ENCODE measurements around the gene NWD2. TPM values are rescaled to one million over a fixed set of nuclear protein-coding genes. Genes with fewer than 3 reads are reported as not detected.

Gene NWD2
- total and polyA plus RNA-seq, 2 donors (not counting 1 experiment from before 2014, with no cell fraction given): not detected

DNA sequence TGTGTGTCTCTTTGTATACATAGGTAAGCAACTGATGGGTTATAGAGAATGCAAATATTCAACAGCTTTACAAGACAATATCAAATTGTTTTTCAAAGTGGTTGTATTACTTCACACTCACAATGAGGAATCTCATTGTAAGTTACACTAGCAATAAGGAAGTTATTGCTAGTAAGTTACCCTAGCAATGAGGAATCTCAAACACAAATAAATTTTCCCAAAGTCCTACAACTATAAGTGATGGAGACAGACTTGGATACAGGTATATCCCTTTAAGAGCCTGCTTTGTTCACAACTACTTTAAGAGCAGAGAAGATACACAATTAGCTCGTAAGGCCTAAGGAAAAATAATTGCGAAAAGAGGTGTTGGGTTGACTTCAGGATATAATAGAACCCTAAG is 28.3 kb upstream of the NWD2 start:
- Histone ChIP-seq H3K27ac (ENCODE audit: insufficient read depth, low read length) (no peak overlapping the region), H3K4me3 (replicated peaks in 1 of 4; ENCODE audit: control extremely low read depth in 1 of 4, insufficient read depth in 1 of 4, low read depth in 3 of 4, low read length in 4 of 4) (no peak overlapping the region), H3K79me2 (ENCODE audit: control insufficient read depth, insufficient read depth, low read length) (no peaks in the 10 kb centered on the region), H4K20me1 (ENCODE audit: control insufficient read depth, extremely low read depth, insufficient read depth, low read length) (no peaks in the 10 kb centered on the region), H3K4me1 (ENCODE audit: control insufficient read depth, extremely low read depth, insufficient read depth, low read length) (no peaks in the 10 kb centered on the region), H2AFZ (ENCODE audit: low read length) (no peak overlapping the region), H3K9me3 (ENCODE audit: control insufficient read depth, insufficient read depth, low read depth, low read length) (no peaks in the 10 kb centered on the region), H3K4me2 (ENCODE audit: extremely low read depth, insufficient read depth, low read length) (no peak overlapping the region), H3K36me3 (ENCODE audit: control insufficient read depth, insufficient read depth, low read length) (no peaks in the 10 kb centered on the region), H3K9ac (ENCODE audit: insufficient read depth, low read length) (no peak overlapping the region), H3K27me3 (ENCODE audit: control insufficient read depth, insufficient read depth, low read length) (no peaks in the 10 kb centered on the region)
- TF ChIP-seq EZH2 (IDR thresholded peaks at IDR 0.05; ENCODE audit: low read length, missing control alignments): no peak
- TF ChIP-seq, protein P1, sequence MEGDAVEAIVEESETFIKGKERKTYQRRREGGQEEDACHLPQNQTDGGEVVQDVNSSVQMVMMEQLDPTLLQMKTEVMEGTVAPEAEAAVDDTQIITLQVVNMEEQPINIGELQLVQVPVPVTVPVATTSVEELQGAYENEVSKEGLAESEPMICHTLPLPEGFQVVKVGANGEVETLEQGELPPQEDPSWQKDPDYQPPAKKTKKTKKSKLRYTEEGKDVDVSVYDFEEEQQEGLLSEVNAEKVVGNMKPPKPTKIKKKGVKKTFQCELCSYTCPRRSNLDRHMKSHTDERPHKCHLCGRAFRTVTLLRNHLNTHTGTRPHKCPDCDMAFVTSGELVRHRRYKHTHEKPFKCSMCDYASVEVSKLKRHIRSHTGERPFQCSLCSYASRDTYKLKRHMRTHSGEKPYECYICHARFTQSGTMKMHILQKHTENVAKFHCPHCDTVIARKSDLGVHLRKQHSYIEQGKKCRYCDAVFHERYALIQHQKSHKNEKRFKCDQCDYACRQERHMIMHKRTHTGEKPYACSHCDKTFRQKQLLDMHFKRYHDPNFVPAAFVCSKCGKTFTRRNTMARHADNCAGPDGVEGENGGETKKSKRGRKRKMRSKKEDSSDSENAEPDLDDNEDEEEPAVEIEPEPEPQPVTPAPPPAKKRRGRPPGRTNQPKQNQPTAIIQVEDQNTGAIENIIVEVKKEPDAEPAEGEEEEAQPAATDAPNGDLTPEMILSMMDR (conservative IDR thresholded peaks at IDR 0.05 in 1 of 2, IDR thresholded peaks at IDR 0.05 in 1 of 2; ENCODE audit: low read depth in 1 of 2, low read length in 2 of 2): no peak
- DNase-seq (ENCODE audit: low read depth in 2 of 2): no peak

DNA sequence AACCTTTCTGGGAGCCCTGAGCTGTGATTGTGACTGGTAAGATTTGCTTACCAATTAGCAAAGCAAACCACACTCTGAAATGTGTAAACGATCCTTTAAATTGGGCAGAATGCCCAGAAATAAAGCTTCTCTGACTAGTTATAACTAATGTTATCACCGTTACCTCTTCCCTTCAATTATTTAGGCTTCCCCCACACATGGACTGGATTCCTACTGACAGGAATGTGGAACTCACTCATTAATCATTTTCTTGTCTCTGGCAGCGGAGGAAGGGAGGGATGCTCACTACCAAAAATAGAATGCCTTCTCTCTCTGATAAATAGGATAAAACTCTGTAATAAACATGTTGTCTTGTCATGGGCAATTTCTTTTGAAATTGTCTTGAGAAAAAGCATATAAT is 25.3 kb upstream of the NWD2 start:
- no peaks in the 10 kb centered on the region for H3K9me3 ChIP-seq (ENCODE audit: control insufficient read depth, insufficient read depth, low read depth, low read length)
- no peak overlapping the region for H3K4me3 ChIP-seq (replicated peaks in 1 of 4; ENCODE audit: control extremely low read depth in 1 of 4, insufficient read depth in 1 of 4, low read depth in 3 of 4, low read length in 4 of 4)
- no peak overlapping the region for H3K9ac ChIP-seq (ENCODE audit: insufficient read depth, low read length)
- H3K4me1 ChIP-seq (ENCODE audit: control insufficient read depth, extremely low read depth, insufficient read depth, low read length): no peaks in the 10 kb centered on the region
- TF ChIP-seq EZH2 (IDR thresholded peaks at IDR 0.05; ENCODE audit: low read length, missing control alignments): no peak
- TF ChIP-seq, protein P1 (conservative IDR thresholded peaks at IDR 0.05 in 1 of 2, IDR thresholded peaks at IDR 0.05 in 1 of 2; ENCODE audit: low read depth in 1 of 2, low read length in 2 of 2): no peak
- no peaks in the 10 kb centered on the region for H3K79me2 ChIP-seq (ENCODE audit: control insufficient read depth, insufficient read depth, low read length)
- no peaks in the 10 kb centered on the region for H3K36me3 ChIP-seq (ENCODE audit: control insufficient read depth, insufficient read depth, low read length)
- H2AFZ ChIP-seq (ENCODE audit: low read length): no peak overlapping the region
- H3K27me3 ChIP-seq (ENCODE audit: control insufficient read depth, insufficient read depth, low read length): no peaks in the 10 kb centered on the region
- no peak for DNase-seq (ENCODE audit: low read depth in 2 of 2)
- no peak overlapping the region for H3K27ac ChIP-seq (ENCODE audit: insufficient read depth, low read length)
- H4K20me1 ChIP-seq (ENCODE audit: control insufficient read depth, extremely low read depth, insufficient read depth, low read length): no peaks in the 10 kb centered on the region
- H3K4me2 ChIP-seq (ENCODE audit: extremely low read depth, insufficient read depth, low read length): no peak overlapping the region

DNA sequence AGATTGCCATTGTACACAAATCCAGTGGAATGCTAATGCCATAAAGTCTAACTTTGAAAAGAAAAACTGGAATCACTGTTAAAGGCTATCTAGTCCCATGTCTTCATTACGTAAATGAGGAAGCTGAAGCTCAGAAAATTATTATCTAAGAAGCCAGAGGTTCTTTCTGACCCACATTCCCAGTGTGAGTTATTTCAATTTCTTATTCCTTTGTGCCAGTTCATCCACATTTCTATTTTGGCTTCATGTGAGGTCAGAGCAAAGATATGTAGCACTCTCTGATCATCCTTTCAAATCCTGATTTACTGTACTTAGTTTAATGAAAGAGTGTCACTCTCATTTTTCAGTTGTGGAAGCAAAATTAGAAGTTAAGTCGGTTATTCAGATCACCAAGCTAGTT is 24.6 kb upstream of the NWD2 start:
- Histone ChIP-seq H4K20me1 (ENCODE audit: control insufficient read depth, extremely low read depth, insufficient read depth, low read length) (no peaks in the 10 kb centered on the region), H3K4me3 (replicated peaks in 1 of 4; ENCODE audit: control extremely low read depth in 1 of 4, insufficient read depth in 1 of 4, low read depth in 3 of 4, low read length in 4 of 4) (no peak overlapping the region), H3K27me3 (ENCODE audit: control insufficient read depth, insufficient read depth, low read length) (no peaks in the 10 kb centered on the region), H3K36me3 (ENCODE audit: control insufficient read depth, insufficient read depth, low read length) (no peaks in the 10 kb centered on the region), H3K4me2 (ENCODE audit: extremely low read depth, insufficient read depth, low read length) (no peak overlapping the region), H3K79me2 (ENCODE audit: control insufficient read depth, insufficient read depth, low read length) (no peaks in the 10 kb centered on the region), H3K27ac (ENCODE audit: insufficient read depth, low read length) (no peak overlapping the region), H3K9ac (ENCODE audit: insufficient read depth, low read length) (no peak overlapping the region), H3K9me3 (ENCODE audit: control insufficient read depth, insufficient read depth, low read depth, low read length) (no peaks in the 10 kb centered on the region), H2AFZ (ENCODE audit: low read length) (no peak overlapping the region), H3K4me1 (ENCODE audit: control insufficient read depth, extremely low read depth, insufficient read depth, low read length) (no peaks in the 10 kb centered on the region)
- DNase-seq (ENCODE audit: low read depth in 2 of 2): no peak
- TF ChIP-seq, protein P1 (conservative IDR thresholded peaks at IDR 0.05 in 1 of 2, IDR thresholded peaks at IDR 0.05 in 1 of 2; ENCODE audit: low read depth in 1 of 2, low read length in 2 of 2): no peak
- no peak for TF ChIP-seq EZH2 (IDR thresholded peaks at IDR 0.05; ENCODE audit: low read length, missing control alignments)

Measured in fibroblast of lung (primary cell).